Gastrocnemius medialis (tissue), 4 donors: ENCODE data around the gene RWDD3. TPM values are rescaled to one million over a fixed set of nuclear protein-coding genes. Genes with fewer than 3 reads are reported as not detected.

Source experiments
- ATAC-seq, 2 donors: fragments of 150-250 bp; one replicate each; pipeline ENCODE4 v1.9.1; 2016
- DNase-seq, 2 donors: peaks; one replicate each; pipeline ENCODE4 v3.0.0-alpha.2; 2019
- H3K27ac ChIP-seq, 4 donors: fragments of 200-600 bp; sonication (generic); 1 replicate in 1 of 4; 2 replicates in 3 of 4; pipeline ENCODE4 v1.5.1; 2016 to 2018; ENCODE audit warnings: mild to moderate bottlenecking in 2 of 4, moderate library complexity in 1 of 4
- H3K27me3 ChIP-seq, 3 donors: fragments of 200-600 bp; sonication (generic) in 2 of 3; 1 replicate in 1 of 3; 2 replicates in 2 of 3; pipeline versions ENCODE4 v1.5.1 to v1.6.0; 2016 to 2019; ENCODE audit warnings: mild to moderate bottlenecking in 1 of 3, moderate library complexity in 1 of 3
- H3K36me3 ChIP-seq, 2 donors: fragments of 200-600 bp; sonication (generic) in 1 of 2; one replicate each; pipeline ENCODE4 v1.5.1; 2017 to 2018
- H3K4me1 ChIP-seq, 2 donors: fragments of 200-600 bp; sonication (generic) in 1 of 2; one replicate each; pipeline ENCODE4 v1.5.1; 2016 to 2017; ENCODE audit warnings: mild to moderate bottlenecking in 2 of 2
- H3K4me3 ChIP-seq, 4 donors: fragments of 200-600 bp; sonication (generic) in 3 of 4; 1 replicate in 1 of 4; 2 replicates in 3 of 4; pipeline ENCODE4 v1.5.1; 2016 to 2019; ENCODE audit warnings: mild to moderate bottlenecking in 2 of 4
- H3K9me3 ChIP-seq, 3 donors: fragments of 200-600 bp; sonication (generic) in 2 of 3; 1 replicate in 1 of 3; 2 replicates in 2 of 3; pipeline ENCODE4 v1.5.1; 2016 to 2019
- POLR2A ChIP-seq, 2 donors: fragments of 450-650 bp; IDR thresholded peaks; one replicate each; pipeline ENCODE4 v1.6.1; 2017; ENCODE audit warnings: antibody characterized with exemption in 2 of 2, mild to moderate bottlenecking in 2 of 2, moderate library complexity in 2 of 2
- in situ Hi-C, 4 donors: fragments of 200-750 bp; cut with MboI; loops; one replicate each; pipeline versions ENCODE4 v1.15.0 to v1.8.0; 2017; ENCODE audit warnings: low sequenced_read_pairs in 4 of 4
- intact Hi-C: fragments of 100-400 bp; cut with DNase I; formaldehyde crosslinking; loops from one replicate; pipeline ENCODE4 v1.15.1; 2023; ENCODE audit warnings: low total_unique reads
- total RNA-seq, 4 donors: library from RNA; depleted of rRNA; stranded (reverse); fragments of >200 nt; gene quantifications; one replicate each; pipeline versions ENCODE4 v1.1.0 to v1.2.3, GENCODE V29; 2016
- TF ChIP-seq, protein P1 (sequence below), 5 experiments: fragments of 450-650 bp in 3 of 5; fragments of 200-600 bp in 2 of 5; sonication (generic) in 2 of 5; IDR thresholded peaks in 4 of 5; conservative IDR thresholded peaks in 1 of 5; 1 replicate in 4 of 5; 2 replicates in 1 of 5; pipeline ENCODE4 v1.5.1; 2016 to 2019; ENCODE audit warnings: antibody characterized with exemption in 5 of 5, mild to moderate bottlenecking in 3 of 5, moderate library complexity in 3 of 5

The RWDD3 gene
- total RNA-seq, 4 donors from 2014 or later: 3.2 to 12.7 (median 6.6) TPM

DNA sequence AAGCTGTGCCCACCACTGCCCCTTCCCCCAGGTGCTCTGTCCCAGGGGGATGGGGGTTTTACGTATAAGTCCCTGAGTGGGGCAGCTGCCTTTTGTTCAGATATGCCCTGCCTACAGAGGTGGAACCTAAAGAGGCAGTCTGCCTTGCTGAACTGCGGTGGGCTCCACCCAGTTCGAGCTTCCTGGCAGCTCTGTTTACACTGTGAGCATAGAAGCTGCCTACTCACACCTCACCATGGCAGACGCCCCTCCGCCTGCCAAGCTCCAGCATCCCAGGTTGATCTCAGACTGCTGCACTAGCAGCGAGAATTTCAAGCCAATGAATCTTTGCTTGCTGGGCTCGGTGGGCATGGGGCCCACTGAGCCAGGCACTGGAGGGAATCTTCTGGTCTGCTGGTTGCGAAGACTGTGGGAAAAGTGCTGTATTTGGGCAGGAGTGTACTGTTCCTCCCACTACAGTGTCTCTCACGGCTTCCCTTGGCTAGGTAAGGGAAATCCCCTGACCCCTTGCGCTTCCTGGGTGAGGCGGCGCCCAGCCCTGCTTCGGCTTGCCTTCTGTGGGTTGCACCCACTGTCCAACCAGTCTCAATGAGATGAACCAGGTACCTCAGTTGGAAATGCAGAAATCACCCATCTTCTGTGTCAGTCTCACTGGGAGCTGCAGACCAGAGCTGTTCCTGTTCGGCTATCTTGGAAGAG is 17.6 kb upstream of the RWDD3 start:
- H3K27ac ChIP-seq: no peak overlapping the region
- intact Hi-C loops (no loop called here), in situ Hi-C loops (no loop called here)
- H3K9me3 ChIP-seq: no peaks in the 10 kb centered on the region
- no peaks in the 10 kb centered on the region for H3K36me3 ChIP-seq
- ATAC-seq: no peak
- no peak overlapping the region for H3K4me3 ChIP-seq
- no peaks in the 10 kb centered on the region for H3K27me3 ChIP-seq
- no peaks in the 10 kb centered on the region for H3K4me1 ChIP-seq
- DNase-seq: no peak
- TF ChIP-seq, protein P1, sequence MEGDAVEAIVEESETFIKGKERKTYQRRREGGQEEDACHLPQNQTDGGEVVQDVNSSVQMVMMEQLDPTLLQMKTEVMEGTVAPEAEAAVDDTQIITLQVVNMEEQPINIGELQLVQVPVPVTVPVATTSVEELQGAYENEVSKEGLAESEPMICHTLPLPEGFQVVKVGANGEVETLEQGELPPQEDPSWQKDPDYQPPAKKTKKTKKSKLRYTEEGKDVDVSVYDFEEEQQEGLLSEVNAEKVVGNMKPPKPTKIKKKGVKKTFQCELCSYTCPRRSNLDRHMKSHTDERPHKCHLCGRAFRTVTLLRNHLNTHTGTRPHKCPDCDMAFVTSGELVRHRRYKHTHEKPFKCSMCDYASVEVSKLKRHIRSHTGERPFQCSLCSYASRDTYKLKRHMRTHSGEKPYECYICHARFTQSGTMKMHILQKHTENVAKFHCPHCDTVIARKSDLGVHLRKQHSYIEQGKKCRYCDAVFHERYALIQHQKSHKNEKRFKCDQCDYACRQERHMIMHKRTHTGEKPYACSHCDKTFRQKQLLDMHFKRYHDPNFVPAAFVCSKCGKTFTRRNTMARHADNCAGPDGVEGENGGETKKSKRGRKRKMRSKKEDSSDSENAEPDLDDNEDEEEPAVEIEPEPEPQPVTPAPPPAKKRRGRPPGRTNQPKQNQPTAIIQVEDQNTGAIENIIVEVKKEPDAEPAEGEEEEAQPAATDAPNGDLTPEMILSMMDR (IDR thresholded peaks at IDR 0.05 in 4 of 5, conservative IDR thresholded peaks at IDR 0.05 in 1 of 5): no peak
- TF ChIP-seq POLR2A (IDR thresholded peaks at IDR 0.05): no peak

DNA sequence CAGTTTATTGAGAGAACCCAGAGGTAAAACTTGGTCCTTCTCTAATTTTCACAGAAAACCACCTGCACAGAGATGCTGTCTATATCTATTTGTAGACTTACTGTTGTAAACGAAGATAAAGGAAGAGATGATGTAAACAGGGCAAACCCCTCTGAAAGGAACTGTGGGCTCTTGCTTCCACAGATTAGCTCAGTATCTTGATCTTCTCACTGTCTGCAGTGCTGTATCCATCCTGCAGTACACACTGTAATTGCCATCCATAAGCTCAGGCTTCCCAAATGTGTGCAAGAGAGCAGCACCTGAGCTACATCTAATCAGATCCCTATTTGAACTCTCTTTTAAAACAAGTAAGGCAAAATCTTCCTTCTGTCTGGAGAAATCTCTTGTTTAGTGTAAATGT is 16.6 kb upstream of the RWDD3 start:
- DNase-seq: no peak
- in situ Hi-C loops: no loop called here
- intact Hi-C loops: no loop called here

DNA sequence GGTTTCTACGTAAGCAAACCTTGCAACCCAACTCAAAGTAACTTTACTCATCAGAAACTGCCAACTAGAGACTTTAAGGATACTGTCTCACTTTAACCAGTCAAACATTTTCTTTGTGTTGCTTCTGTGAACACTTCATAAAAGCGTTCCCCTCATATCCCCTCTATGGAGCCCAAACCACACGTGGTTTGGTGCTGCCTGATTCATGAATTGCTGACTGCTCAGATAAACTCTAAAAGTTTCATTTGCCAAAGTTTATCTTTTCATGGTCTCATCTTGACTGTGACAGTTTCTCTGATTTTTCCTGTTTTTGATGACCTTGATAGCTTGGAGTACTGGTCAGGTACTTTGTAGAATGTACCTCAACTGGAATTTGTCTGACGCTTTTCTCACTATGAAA is 14.6 kb upstream of the RWDD3 start:
- intact Hi-C loops (no loop called here), in situ Hi-C loops (no loop called here)
- ATAC-seq: no peak
- no peak overlapping the region for H3K4me3 ChIP-seq
- no peak overlapping the region for H3K27ac ChIP-seq
- no peak for TF ChIP-seq POLR2A (IDR thresholded peaks at IDR 0.05)
- TF ChIP-seq, protein P1 (IDR thresholded peaks at IDR 0.05 in 4 of 5, conservative IDR thresholded peaks at IDR 0.05 in 1 of 5): no peak
- H3K9me3 ChIP-seq: no peaks in the 10 kb centered on the region
- no peaks in the 10 kb centered on the region for H3K27me3 ChIP-seq
- H3K36me3 ChIP-seq: no peaks in the 10 kb centered on the region
- DNase-seq: no peak
- H3K4me1 ChIP-seq: no peaks in the 10 kb centered on the region

More for the DNA sequence above, 16.6 kb upstream of the RWDD3 start:
- Histone ChIP-seq H3K9me3 (no peaks in the 10 kb centered on the region), H3K27me3 (no peaks in the 10 kb centered on the region), H3K36me3 (no peaks in the 10 kb centered on the region), H3K4me3 (no peak overlapping the region), H3K4me1 (no peaks in the 10 kb centered on the region), H3K27ac (no peak overlapping the region)
- no peak for TF ChIP-seq POLR2A (IDR thresholded peaks at IDR 0.05)
- TF ChIP-seq, protein P1 (IDR thresholded peaks at IDR 0.05 in 4 of 5, conservative IDR thresholded peaks at IDR 0.05 in 1 of 5): no peak
- no peak for ATAC-seq

DNA sequence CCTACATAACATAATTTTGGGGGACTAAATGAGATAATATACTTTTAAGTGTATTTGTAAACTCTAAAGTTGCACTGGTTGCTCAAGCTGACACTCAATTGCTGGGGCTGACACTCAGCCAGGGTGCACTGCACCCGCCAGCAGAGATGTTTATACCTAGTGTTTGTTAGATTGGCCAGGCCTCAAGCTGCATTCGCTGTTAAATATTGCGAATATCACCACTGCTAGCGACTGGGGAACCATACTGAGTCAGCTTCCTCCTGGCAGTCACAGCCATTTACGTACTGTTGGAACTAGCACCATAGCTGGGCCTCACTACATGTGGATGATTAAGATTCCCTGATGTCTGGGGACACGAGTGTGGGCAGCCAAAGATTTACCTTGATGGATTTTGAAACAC is 12.7 kb upstream of the RWDD3 start:
- no peak for ATAC-seq
- TF ChIP-seq, protein P1 (IDR thresholded peaks at IDR 0.05 in 4 of 5, conservative IDR thresholded peaks at IDR 0.05 in 1 of 5): no peak
- no peak for TF ChIP-seq POLR2A (IDR thresholded peaks at IDR 0.05)
- H3K9me3 ChIP-seq: no peaks in the 10 kb centered on the region
- H3K27ac ChIP-seq: no peak overlapping the region
- H3K36me3 ChIP-seq: no peaks in the 10 kb centered on the region
- intact Hi-C loops (no loop called here), in situ Hi-C loops (no loop called here)
- H3K4me1 ChIP-seq: no peaks in the 10 kb centered on the region
- H3K27me3 ChIP-seq: no peaks in the 10 kb centered on the region
- H3K4me3 ChIP-seq: no peak overlapping the region
- no peak for DNase-seq

DNA sequence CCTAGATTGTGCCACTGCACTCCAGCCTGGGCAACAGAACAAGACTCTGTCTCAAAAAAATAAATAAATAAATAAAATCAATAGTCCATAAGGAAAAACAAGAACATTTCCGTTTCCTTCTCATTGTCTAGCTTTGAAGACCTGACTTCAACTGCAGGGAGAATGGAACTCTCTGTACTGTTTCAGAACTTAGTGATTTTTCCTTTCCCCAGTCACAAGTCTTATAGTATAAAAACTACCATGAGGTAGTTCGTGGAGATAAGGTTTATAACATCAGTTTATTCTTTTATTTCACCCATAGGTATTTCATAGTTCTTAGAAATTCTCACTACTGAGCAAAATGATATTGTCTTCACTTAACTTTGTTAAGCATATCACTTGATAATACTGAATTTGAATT is 11.4 kb upstream of the RWDD3 start:
- no peak overlapping the region for H3K4me3 ChIP-seq

More for the DNA sequence above, 11.4 kb upstream of the RWDD3 start:
- Histone ChIP-seq H3K27me3 (no peaks in the 10 kb centered on the region), H3K27ac (no peak overlapping the region), H3K36me3 (no peaks in the 10 kb centered on the region), H3K9me3 (no peaks in the 10 kb centered on the region), H3K4me1 (peaks cover 0 to 3% of the 10 kb centered on the region in 2 donors)
- no peak for TF ChIP-seq POLR2A (IDR thresholded peaks at IDR 0.05)
- TF ChIP-seq, protein P1 (IDR thresholded peaks at IDR 0.05 in 4 of 5, conservative IDR thresholded peaks at IDR 0.05 in 1 of 5): no peak
- in situ Hi-C loops: no loop called here
- intact Hi-C loops: no loop called here
- DNase-seq: no peak
- ATAC-seq: no peak
